Adrenal gland (tissue), 5 donors: ENCODE measurements around the gene RPS5.

ENCODE experiments used
- CTCF ChIP-seq, 6 experiments: fragments of 450-650 bp in 4 of 6; fragments of 200-600 bp in 2 of 6; sonication (generic) in 1 of 6; IDR thresholded peaks; 1 replicate in 5 of 6; 2 replicates in 1 of 6; pipeline versions ENCODE4 v1.5.1 to v1.8.0; 2016 to 2021; ENCODE audit warnings: antibody characterized with exemption in 6 of 6, mild to moderate bottlenecking in 2 of 6, moderate library complexity in 1 of 6
- POLR2A ChIP-seq, 2 donors: fragments of 450-650 bp; IDR thresholded peaks; one replicate each; pipeline ENCODE4 v1.6.1; 2017; ENCODE audit warnings: antibody characterized with exemption in 2 of 2, mild to moderate bottlenecking in 2 of 2, moderate library complexity in 1 of 2
- donor health status: DM: no; HTN: no; CAD: no.

- TF ChIP-seq CTCF (IDR thresholded peaks at IDR 0.05) (no peak), POLR2A (IDR thresholded peaks at IDR 0.05) (no peak)
These were observed 7.8 kb upstream of the RPS5 start for GRCh38 chr19:58379246-58379645.
